PC-3 (cell line): ENCODE data around the gene MEG3.

Experiments used
- CTCF ChIP-seq: fragments of 300-600 bp; sonication (generic); conservative IDR thresholded peaks from 2 replicates; pipeline ENCODE4 v1.5.1; 2017; ENCODE audit warnings: antibody characterized with exemption, low read depth, mild to moderate bottlenecking, low read length
- EZH2 ChIP-seq: fragments of 300-600 bp; sonication (generic); IDR thresholded peaks from one replicate; pipeline ENCODE4 v1.6.1; 2017; ENCODE audit warnings: antibody characterized with exemption, mild to moderate bottlenecking, low read length; ENCODE audit not compliant: unreplicated experiment
- EZH2phosphoT487 ChIP-seq: fragments of 300-600 bp; sonication (generic); IDR thresholded peaks from 2 replicates; pipeline ENCODE4 v1.6.1; 2018; ENCODE audit warnings: mild to moderate bottlenecking, antibody characterized with exemption, low read length, borderline replicate concordance

DNA sequence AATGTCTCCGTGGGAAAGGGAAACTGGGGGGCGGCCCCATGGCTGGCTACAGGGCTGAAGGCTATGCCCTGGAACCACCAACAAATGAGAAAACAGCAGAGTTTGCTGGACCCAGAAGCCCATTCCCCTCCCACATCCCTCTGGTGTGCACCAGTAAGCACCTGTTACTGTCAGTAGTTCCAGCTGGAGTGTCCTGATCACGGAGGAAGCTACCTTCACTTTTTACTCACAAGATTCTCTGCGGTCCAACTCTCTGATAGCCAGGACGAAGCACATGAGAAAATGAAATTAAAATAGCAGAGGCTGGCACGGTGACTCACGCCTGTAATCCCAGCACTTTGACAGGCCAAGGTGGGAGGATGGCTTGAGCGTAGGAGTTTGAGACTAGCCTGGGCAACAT, 22.7 kb upstream of the MEG3 start:
- no peak for TF ChIP-seq CTCF
- TF ChIP-seq EZH2phosphoT487: no peak
- no peak for TF ChIP-seq EZH2
